ENCODE results near the gene BAZ2B. TPM values are rescaled to one million over a fixed set of nuclear protein-coding genes. Genes with fewer than 3 reads are reported as not detected.

BAZ2B gene
- total and polyA plus RNA-seq, 2 donors (not counting 3 experiments of a cell fraction or from before 2014, with no cell fraction given), result 22.1 to 73.8 TPM

DNA sequence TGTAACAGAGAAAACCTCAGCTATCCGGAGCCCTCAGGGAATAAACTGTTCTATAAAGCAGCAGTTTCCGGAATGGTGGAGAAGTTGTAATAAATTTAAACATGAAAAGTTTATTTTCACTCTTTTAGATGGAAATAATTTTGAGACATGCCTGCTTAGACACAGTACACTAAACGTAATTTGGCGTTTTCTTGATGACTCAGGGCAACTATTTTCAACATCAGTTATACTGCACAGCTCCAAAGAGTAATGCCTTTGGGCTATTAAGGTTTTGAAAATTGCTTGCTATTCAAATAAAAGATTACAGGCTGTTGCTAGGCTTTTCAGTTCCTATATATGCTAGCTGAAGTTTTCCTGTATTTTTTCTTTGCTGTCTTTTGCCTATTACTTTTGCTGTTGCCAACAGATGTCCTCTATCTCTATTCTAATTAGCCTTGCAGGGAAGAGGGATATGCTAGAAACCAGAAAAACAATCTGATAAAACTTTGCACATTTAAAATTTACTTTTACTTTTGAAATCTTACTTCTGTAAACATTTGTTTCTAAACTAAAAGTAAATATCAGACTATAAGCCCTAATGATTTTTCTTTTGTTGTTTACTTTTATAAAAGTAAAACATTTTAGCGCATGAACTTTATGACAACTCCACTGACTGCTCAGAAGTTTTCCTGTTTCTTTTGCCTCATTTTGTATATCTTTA is 216.5 kb downstream of the BAZ2B start:
- intact Hi-C loops (cut with micrococcal nuclease) (no loop called here), dilution Hi-C loops (cut with MboI; ENCODE audit: extremely low pct_ligation_motif_present, low sequenced_read_pairs) (no loop called here)
- H3K9ac ChIP-seq (replicated peaks; ENCODE audit: extremely low read depth, insufficient read depth, low read length), result no peak overlapping the region
- FAIRE-seq (no peak), DNase-seq (ENCODE audit: low read depth, low spot score) (no peak)
- H3K4me2 ChIP-seq (ENCODE audit: insufficient read depth, low read length), result no peak overlapping the region
- TF ChIP-seq, protein P1, sequence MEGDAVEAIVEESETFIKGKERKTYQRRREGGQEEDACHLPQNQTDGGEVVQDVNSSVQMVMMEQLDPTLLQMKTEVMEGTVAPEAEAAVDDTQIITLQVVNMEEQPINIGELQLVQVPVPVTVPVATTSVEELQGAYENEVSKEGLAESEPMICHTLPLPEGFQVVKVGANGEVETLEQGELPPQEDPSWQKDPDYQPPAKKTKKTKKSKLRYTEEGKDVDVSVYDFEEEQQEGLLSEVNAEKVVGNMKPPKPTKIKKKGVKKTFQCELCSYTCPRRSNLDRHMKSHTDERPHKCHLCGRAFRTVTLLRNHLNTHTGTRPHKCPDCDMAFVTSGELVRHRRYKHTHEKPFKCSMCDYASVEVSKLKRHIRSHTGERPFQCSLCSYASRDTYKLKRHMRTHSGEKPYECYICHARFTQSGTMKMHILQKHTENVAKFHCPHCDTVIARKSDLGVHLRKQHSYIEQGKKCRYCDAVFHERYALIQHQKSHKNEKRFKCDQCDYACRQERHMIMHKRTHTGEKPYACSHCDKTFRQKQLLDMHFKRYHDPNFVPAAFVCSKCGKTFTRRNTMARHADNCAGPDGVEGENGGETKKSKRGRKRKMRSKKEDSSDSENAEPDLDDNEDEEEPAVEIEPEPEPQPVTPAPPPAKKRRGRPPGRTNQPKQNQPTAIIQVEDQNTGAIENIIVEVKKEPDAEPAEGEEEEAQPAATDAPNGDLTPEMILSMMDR (IDR thresholded peaks at IDR 0.05; ENCODE audit: extremely low read depth in 1 of 2, insufficient read depth in 1 of 2, low read depth in 1 of 2, low read length in 2 of 2), result no peak
- TF ChIP-seq JUN (IDR thresholded peaks at IDR 0.05; ENCODE audit: borderline replicate concordance, insufficient read depth, insufficient read length, low read depth), result no peak
- no peak for TF ChIP-seq FOS (IDR thresholded peaks at IDR 0.05; ENCODE audit: borderline replicate concordance, insufficient read depth, low read length)
- no peak for TF ChIP-seq POLR2A (IDR thresholded peaks at IDR 0.05; ENCODE audit: low read depth, low read length)
- TF ChIP-seq GATA2 (IDR thresholded peaks at IDR 0.05; ENCODE audit: insufficient read depth, insufficient read length, low read depth, low read length), result no peak
- TF ChIP-seq, protein P2, sequence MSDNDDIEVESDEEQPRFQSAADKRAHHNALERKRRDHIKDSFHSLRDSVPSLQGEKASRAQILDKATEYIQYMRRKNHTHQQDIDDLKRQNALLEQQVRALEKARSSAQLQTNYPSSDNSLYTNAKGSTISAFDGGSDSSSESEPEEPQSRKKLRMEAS (IDR thresholded peaks at IDR 0.05; ENCODE audit: insufficient read depth, insufficient read length), result no peak
- TF ChIP-seq MYC (IDR thresholded peaks at IDR 0.05; ENCODE audit: low read depth, low read length), result no peak
- TF ChIP-seq EZH2 (IDR thresholded peaks at IDR 0.05; ENCODE audit: borderline replicate concordance, low read depth, low read length, severe bottlenecking), result no peak
- no peak for TF ChIP-seq POLR2AphosphoS5 (IDR thresholded peaks at IDR 0.05; ENCODE audit: insufficient read depth, low read depth, low read length)
- H3K9me3 ChIP-seq (replicated peaks; ENCODE audit: control insufficient read depth, insufficient read depth, low read length), result no peaks in the 10 kb centered on the region
- no peaks in the 10 kb centered on the region for H4K20me1 ChIP-seq (replicated peaks; ENCODE audit: control insufficient read depth, extremely low read depth, insufficient read depth, low read length)
- no peaks in the 10 kb centered on the region for H3K79me2 ChIP-seq (ENCODE audit: control insufficient read depth, insufficient read depth, low read length)
- H3K4me3 ChIP-seq (replicated peaks in 1 of 3; ENCODE audit: insufficient read depth in 1 of 3, low read depth in 1 of 3, low read length in 3 of 3), result no peak overlapping the region
- no peak overlapping the region for H2AFZ ChIP-seq (ENCODE audit: low read depth, low read length)
- H3K36me3 ChIP-seq (ENCODE audit: control insufficient read depth in 2 of 2, extremely low read depth in 1 of 2, insufficient read depth in 2 of 2, low read length in 2 of 2), result peaks cover 2 to 3% of the 10 kb centered on the region in 2 experiments
- CTCF ChIA-PET, result interaction anchor here (1.1 to 2.4 kb wide), 4 partner anchors 12 to 278 kb away, joined by 3 to 7 read pairs (median 4); no protein-coding TSS in a partner anchor
- no TSS peak for BruUV-seq (replicated peaks)
- H3K9me1 ChIP-seq (replicated peaks; ENCODE audit: control insufficient read depth, extremely low read depth, insufficient read depth, low read length), result no peaks in the 10 kb centered on the region
- H3K4me1 ChIP-seq (ENCODE audit: control insufficient read depth, extremely low read depth, insufficient read depth, low read length), result no peaks in the 10 kb centered on the region
- no peaks in the 10 kb centered on the region for H3K27me3 ChIP-seq (ENCODE audit: control insufficient read depth in 2 of 2, insufficient read depth in 2 of 2, low read length in 2 of 2)
- no peak overlapping the region for H3K27ac ChIP-seq (ENCODE audit: insufficient read depth, low read depth, low read length)
- POLR2A ChIA-PET, result no interaction called here

All from endothelial cell of umbilical vein (primary cell).